ENCODE data around the gene ANKH.

DNA sequence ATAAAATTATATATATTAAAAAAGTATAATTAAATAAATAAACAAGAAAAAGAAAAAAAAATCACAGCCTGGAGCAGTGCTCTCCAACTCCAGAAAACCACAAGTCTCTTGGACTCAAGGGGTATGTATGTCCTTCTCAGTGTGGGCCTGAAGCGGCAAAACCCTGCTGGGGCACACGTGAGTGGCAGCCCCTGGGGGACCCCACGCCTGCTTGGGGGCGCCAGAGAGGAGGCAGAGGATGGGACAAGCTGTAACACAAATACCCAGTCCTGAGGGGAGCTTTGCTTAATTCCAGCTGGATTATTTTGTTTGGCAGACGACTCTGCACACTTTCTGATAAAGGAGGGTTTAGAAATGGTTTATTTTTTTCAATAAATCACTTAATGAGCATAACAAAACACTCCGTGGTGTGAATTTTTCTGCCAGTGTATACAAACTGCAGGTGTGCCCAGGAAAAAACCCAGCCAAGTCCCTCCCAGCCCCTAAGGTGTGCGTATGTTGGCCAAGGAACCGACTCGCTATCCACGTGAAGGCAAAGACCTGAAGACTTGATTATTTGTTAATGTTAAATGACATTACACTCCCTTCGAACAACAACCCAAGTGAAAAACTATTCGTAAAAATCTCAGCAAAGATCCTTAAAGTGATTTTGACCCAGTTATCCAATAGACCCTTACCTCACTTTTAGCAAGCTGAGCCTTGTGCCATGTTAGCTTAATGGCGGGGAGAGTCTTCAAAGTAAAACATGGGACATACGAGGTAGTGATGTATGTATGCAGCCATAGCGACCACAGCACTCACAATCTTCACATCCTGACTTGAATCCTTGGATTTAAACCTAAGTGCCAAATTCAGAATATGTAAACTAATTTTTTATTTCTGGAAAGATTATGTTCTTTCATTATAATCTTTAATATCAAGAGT lies 32.9 kb downstream of the ANKH start:
- TF ChIP-seq, protein P1, sequence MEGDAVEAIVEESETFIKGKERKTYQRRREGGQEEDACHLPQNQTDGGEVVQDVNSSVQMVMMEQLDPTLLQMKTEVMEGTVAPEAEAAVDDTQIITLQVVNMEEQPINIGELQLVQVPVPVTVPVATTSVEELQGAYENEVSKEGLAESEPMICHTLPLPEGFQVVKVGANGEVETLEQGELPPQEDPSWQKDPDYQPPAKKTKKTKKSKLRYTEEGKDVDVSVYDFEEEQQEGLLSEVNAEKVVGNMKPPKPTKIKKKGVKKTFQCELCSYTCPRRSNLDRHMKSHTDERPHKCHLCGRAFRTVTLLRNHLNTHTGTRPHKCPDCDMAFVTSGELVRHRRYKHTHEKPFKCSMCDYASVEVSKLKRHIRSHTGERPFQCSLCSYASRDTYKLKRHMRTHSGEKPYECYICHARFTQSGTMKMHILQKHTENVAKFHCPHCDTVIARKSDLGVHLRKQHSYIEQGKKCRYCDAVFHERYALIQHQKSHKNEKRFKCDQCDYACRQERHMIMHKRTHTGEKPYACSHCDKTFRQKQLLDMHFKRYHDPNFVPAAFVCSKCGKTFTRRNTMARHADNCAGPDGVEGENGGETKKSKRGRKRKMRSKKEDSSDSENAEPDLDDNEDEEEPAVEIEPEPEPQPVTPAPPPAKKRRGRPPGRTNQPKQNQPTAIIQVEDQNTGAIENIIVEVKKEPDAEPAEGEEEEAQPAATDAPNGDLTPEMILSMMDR (IDR thresholded peaks at IDR 0.05): no peak
- TF ChIP-seq POLR2A (IDR thresholded peaks at IDR 0.05): no peak
- TF ChIP-seq POLR2AphosphoS5 (IDR thresholded peaks at IDR 0.05): no peak

All from prostate gland (tissue), 2 donors.